GM19240 (cell line): ENCODE results near the gene MCU.
"Not testable (repeated sequence)": the region's sequence is repeated elsewhere in the genome, so short reads cannot be mapped to it uniquely, and the experiment has no call there.

Experiments used
- DNase-seq: peaks from one replicate; pipeline ENCODE4 v3.0.0; 2011; ENCODE audit warnings: low spot score; ENCODE audit not compliant: insufficient read length

Gene MCU

GRCh38 chr10:72758930-72759329 lies 67.0 kb downstream of the MCU start:
- DNase-seq: not testable (repeated sequence)

GRCh38 chr10:72759584-72759983 lies 67.6 kb downstream of the MCU start:
- DNase-seq: no peak

GRCh38 chr10:72761498-72761897 lies 69.6 kb downstream of the MCU start:
- no peak for DNase-seq

- DNase-seq: no peak
These were observed 70.1 kb downstream of the MCU start for GRCh38 chr10:72762042-72762441.

GRCh38 chr10:72763201-72763600 lies 71.3 kb downstream of the MCU start:
- DNase-seq: no peak

GRCh38 chr10:72764151-72764550 lies 72.2 kb downstream of the MCU start:
- DNase-seq: no peak

GRCh38 chr10:72765051-72765745 lies 73.3 kb downstream of the MCU start:
- DNase-seq: no peak

GRCh38 chr10:72771195-72771594 lies 79.3 kb downstream of the MCU start:
- not testable (repeated sequence) for DNase-seq

GRCh38 chr10:72772031-72772430 lies 80.1 kb downstream of the MCU start:
- no peak for DNase-seq

GRCh38 chr10:72779874-72780273 lies 87.9 kb downstream of the MCU start:
- DNase-seq: no peak

- no peak for DNase-seq
These were observed 90.8 kb downstream of the MCU start for GRCh38 chr10:72782649-72783330.

GRCh38 chr10:72783410-72783833 lies 91.5 kb downstream of the MCU start:
- no peak for DNase-seq

GRCh38 chr10:72784551-72785351 lies 92.8 kb downstream of the MCU start:
- DNase-seq: no peak

- DNase-seq: no peak
These were observed 93.5 kb downstream of the MCU start for GRCh38 chr10:72785409-72785808.

GRCh38 chr10:72790216-72790990 lies 98.5 kb downstream of the MCU start:
- DNase-seq: no peak

GRCh38 chr10:72792288-72792687 lies 100.3 kb downstream of the MCU start:
- no peak for DNase-seq

- DNase-seq: no peak
These were observed 101.8 kb downstream of the MCU start for GRCh38 chr10:72793752-72794151.

GRCh38 chr10:72794260-72794659 lies 102.3 kb downstream of the MCU start:
- no peak for DNase-seq

- no peak for DNase-seq
These were observed 104.1 kb downstream of the MCU start for GRCh38 chr10:72796042-72796441.

- no peak for DNase-seq
These were observed 104.6 kb downstream of the MCU start for GRCh38 chr10:72796538-72796937.

GRCh38 chr10:72800000-72800740 lies 108.2 kb downstream of the MCU start:
- DNase-seq: no peak
